Fibroblast of skin of left quadriceps (primary cell): ENCODE measurements around the gene PYGB.

ENCODE experiments used
- DNase-seq, 2 experiments: peaks; one replicate each; pipeline ENCODE4 v3.0.0-alpha.2; 2013; ENCODE audit warnings: low read depth in 2 of 2

Gene PYGB

DNA sequence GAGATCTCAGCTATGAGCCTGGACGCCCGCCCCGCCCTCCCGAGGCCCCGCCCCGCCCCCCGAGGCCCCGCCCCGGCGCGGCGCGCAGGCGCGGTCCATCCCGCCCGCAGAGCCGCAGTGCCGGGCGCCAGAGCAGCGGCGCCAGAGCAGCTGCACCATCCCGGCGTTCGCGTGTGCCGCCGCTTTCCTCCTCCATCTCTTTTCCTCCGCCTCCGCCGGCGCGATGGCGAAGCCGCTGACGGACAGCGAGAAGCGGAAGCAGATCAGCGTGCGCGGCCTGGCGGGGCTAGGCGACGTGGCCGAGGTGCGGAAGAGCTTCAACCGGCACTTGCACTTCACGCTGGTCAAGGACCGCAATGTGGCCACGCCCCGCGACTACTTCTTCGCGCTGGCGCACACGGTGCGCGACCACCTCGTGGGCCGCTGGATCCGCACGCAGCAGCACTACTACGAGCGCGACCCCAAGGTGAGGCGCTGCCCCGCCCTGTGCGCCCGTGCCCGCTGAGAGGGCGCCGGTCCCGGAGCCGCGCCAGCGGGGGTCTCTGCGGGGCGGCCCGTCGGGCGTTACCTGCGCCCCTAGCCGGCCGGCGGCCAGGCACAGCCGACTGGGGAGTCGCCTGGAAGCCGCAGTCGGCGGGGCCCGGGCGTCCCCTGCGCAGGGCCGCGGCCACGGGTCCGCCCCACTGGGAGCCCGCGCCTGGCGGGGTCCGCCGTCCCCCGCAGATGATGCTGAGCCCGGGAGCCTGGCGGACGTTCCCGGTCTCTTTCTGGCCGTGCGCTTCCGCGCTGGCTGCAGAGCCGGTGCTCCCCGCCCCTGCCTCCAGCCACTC lies at the start of gene PYGB:
TSS of gene PYGB (plus strand) at position 130 of the 830 bp plus-strand sequence. CDS start at position 224, 94 bp downstream.
- DNase-seq: peak; percentile 58 to 59

GRCh38 chr20:25198663-25199383 lies 49.1 kb upstream of the PYGB start:
- no peak for DNase-seq

GRCh38 chr20:25199473-25200260 lies 48.2 kb upstream of the PYGB start:
- no peak for DNase-seq

DNA sequence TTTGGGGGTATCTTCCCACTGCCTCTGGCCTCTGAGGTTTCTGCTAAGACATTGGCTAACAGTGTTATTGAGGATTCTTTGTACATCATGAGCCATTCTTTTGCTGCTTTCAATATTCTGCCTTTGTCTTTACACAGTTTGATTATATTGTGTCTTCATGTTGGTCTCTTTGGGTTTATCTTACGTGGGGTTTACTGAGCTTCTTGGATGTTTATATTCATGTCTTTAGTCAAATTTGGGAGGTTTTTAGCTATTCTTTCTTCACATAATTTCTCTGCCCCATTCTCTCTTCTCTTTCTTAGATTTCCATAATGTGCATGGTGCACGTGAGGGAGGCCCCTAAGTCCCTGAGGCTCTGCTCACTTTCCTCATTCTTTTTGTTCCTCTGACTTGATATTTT lies 44.8 kb upstream of the PYGB start:
- no peak for DNase-seq

GRCh38 chr20:25203871-25204320 lies 44.0 kb upstream of the PYGB start:
- DNase-seq: no peak

DNA sequence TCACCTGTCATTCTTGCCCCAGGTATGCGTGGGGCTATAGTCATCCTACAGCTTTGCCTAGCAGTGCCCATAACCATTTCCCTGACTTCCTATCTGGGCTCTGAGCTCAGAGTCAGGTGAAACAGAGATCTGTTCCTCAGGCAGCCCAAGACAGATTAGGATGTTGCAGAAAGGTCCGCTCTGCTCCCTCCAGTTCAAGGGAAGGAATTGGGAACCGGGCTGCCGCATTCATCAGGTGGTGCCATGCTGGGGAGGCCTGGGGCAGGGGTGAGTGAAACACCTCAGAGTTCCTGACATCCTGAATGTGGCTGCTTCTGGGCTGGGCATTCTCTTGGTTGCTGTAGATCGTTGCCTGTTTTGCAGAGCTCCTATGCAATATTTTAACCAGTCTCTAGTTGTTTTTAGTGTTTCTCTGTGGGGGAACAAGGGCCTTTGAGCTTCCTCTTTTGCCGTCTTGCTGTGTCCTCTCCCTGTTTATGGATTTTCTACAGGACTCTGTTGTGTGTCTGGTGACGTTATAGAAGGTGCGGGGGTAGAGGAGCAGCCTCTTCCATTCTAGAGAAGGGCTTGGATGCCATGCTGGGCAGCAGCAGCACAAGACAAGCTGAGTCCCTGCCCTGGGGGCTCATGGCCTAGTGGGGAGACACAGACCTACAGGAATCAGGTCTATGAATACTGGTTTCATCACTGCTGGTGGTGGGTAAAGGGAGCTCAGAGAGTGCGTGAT lies 43.2 kb upstream of the PYGB start:
- no peak for DNase-seq

DNA sequence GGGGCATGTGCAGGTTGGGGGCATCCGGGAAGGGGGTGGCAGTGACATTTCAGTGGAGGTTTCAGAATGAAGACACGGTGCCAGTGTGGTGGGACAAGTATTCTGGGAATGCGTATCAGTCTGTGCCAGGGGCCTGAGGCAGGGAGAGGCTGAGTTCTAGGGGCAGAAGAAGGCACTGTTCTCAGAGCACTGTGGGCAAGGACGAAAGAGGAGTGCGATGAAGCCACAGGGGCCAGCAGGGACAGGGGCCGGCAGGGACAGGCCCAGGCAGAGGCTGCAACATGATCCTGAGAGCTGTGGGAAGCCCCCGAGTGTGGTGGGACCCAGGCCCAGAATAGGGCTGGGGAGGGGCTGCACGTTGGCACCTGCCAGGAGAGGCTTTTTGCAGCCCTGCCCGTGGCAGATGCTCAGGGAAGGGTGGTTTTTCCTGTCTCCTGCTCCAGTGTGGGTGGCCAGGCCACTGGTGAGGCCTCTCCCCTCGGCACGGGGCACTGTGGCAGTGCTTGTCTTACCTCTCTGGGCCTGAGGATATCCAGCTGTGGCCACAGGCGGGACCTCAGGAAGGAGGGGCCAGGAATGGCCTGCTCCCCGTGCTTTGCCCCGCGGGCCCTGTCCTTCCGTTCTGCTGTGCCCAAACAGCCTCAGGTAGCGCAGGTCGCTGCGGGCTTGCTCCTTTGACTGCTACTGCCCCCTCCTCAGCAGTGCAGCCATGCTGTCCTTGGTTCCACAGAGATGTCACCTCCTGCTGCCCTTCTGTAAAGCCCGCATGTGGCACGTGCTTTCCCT lies 42.4 kb upstream of the PYGB start:
- no peak for DNase-seq

- no peak for DNase-seq
These were observed 41.9 kb upstream of the PYGB start for GRCh38 chr20:25206063-25206403.

GRCh38 chr20:25206548-25206947 lies 41.3 kb upstream of the PYGB start:
- DNase-seq: no peak

GRCh38 chr20:25207149-25207959 lies 40.5 kb upstream of the PYGB start:
- DNase-seq: no peak

- no peak for DNase-seq
These were observed 39.8 kb upstream of the PYGB start for GRCh38 chr20:25207960-25208534.

GRCh38 chr20:25209400-25209799 lies 38.5 kb upstream of the PYGB start:
- no peak for DNase-seq

- DNase-seq: no peak
These were observed 38.0 kb upstream of the PYGB start for GRCh38 chr20:25209911-25210310.

DNA sequence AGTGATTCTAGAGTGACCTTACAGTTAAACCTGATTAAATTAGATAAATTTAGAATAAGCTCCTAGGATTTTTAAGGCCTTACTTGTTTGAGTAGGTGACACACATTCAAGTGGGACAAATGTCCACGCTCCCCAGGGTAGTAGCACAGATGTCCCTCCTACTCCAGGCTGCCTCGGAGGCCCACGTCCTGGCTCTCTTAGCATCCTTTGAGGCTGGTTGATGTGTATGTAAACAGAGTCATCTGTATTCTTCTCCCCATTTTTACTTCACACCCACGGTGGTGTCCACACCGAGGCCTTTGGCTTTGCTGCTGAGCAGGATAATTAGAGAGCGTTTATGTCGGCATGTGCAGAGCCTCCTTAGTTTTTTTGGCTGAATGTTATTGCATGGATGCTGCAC lies 36.6 kb upstream of the PYGB start:
- DNase-seq: no peak

- no peak for DNase-seq
These were observed 35.6 kb upstream of the PYGB start for GRCh38 chr20:25212242-25212641.

DNA sequence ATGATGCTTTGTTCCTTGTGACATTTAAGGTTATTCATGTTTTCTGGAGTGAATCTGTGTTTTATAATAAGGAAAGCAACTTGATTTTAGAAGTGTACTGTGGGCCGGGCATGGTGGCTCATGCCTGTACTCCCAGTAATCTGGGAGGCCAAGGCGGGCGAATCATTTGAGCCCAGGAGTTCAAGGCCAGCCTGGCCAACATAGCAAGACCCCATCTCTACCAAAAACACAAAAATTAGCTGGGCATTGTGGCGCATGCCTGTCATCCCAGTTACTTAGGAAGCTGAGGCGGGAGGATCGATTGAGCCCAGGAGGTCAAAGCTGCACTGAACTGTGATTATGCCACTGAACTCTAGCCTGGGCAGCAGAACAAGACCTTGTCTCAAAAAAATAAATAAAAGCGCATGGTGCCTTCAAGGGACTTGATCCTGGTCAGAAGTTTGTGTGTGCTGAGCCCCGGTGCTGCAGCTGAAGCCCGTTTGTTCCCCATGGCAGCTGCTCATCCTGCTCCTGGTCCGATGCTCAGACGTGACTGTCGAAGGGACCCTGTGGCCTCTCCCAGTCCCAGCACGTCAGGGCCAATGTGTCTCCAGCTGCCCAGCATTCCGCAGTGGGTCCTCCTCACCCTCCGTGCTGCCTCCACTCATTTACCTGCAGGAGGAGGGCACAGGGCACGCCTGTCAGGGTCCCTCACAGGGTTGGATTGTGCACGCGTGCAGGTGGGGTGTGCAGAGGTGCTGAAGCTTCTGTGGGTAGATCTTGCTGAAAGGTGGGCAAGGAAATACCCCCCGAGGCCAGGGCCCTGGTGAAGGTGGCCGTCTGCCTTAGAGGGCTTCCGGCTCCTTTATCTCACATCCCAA lies 34.1 kb upstream of the PYGB start:
- no peak for DNase-seq

- no peak for DNase-seq
These were observed 33.5 kb upstream of the PYGB start for GRCh38 chr20:25214426-25214790.

DNA sequence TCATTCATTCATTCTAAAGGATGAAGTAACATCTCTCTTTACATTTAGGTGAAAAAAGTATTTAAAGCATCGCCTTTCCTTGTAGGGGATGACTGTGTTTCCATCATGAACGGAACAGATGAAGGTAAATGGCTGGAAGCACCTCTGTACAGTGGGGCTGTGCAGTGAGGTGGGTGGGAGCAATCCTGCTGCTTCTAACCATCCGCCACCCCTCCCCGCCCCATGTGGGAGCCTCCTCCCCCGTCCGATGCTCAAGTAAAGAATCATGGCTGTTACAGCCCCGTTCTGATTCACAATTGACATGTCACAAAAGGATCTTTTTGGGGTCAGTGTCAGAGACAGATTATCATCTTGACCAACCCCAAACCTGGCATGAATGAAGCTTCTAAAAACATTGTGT lies 33.1 kb upstream of the PYGB start:
- DNase-seq: no peak

GRCh38 chr20:25215521-25215920 lies 32.4 kb upstream of the PYGB start:
- no peak for DNase-seq
